HL-60 (cell line): ENCODE results near the gene COMMD4.

Source experiments
- POLR2AphosphoS5 ChIP-seq: IDR thresholded peaks from 2 replicates; pipeline ENCODE4 v1.6.1; 2012; ENCODE audit warnings: low read depth
- TF ChIP-seq, protein P1 (sequence below): IDR thresholded peaks from one replicate; pipeline ENCODE4 v1.5.1; 2011; ENCODE audit warnings: low read length, control low read depth, inconsistent platforms; ENCODE audit not compliant: insufficient read depth
- TF ChIP-seq, protein P2 (sequence below): IDR thresholded peaks from 2 replicates; pipeline ENCODE4 v1.6.1; 2012; ENCODE audit warnings: low read depth; ENCODE audit not compliant: insufficient replicate concordance

DNA sequence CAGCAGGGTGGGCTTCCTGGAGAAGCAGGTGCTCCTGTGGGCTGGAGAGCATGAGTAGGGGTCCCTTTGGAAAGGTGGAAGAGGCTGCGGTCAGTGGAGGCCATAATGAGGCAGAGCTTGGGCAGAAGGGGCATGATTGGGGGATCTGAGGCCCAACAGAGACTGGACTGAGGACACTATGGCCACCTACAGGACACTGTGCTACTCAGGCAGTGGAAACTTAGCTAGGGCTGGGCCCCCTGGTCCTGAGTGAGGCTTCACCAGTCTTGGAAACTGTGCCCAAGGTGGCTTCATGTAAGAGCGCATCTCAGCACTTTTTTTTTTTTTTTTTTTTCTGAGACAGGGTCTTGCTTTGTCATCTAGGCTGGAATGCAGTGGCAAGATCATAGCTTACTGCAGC, 6.3 kb upstream of the COMMD4 start:
- TF ChIP-seq, protein P1, sequence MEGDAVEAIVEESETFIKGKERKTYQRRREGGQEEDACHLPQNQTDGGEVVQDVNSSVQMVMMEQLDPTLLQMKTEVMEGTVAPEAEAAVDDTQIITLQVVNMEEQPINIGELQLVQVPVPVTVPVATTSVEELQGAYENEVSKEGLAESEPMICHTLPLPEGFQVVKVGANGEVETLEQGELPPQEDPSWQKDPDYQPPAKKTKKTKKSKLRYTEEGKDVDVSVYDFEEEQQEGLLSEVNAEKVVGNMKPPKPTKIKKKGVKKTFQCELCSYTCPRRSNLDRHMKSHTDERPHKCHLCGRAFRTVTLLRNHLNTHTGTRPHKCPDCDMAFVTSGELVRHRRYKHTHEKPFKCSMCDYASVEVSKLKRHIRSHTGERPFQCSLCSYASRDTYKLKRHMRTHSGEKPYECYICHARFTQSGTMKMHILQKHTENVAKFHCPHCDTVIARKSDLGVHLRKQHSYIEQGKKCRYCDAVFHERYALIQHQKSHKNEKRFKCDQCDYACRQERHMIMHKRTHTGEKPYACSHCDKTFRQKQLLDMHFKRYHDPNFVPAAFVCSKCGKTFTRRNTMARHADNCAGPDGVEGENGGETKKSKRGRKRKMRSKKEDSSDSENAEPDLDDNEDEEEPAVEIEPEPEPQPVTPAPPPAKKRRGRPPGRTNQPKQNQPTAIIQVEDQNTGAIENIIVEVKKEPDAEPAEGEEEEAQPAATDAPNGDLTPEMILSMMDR = no peak
- no peak for TF ChIP-seq POLR2AphosphoS5
- TF ChIP-seq, protein P2, sequence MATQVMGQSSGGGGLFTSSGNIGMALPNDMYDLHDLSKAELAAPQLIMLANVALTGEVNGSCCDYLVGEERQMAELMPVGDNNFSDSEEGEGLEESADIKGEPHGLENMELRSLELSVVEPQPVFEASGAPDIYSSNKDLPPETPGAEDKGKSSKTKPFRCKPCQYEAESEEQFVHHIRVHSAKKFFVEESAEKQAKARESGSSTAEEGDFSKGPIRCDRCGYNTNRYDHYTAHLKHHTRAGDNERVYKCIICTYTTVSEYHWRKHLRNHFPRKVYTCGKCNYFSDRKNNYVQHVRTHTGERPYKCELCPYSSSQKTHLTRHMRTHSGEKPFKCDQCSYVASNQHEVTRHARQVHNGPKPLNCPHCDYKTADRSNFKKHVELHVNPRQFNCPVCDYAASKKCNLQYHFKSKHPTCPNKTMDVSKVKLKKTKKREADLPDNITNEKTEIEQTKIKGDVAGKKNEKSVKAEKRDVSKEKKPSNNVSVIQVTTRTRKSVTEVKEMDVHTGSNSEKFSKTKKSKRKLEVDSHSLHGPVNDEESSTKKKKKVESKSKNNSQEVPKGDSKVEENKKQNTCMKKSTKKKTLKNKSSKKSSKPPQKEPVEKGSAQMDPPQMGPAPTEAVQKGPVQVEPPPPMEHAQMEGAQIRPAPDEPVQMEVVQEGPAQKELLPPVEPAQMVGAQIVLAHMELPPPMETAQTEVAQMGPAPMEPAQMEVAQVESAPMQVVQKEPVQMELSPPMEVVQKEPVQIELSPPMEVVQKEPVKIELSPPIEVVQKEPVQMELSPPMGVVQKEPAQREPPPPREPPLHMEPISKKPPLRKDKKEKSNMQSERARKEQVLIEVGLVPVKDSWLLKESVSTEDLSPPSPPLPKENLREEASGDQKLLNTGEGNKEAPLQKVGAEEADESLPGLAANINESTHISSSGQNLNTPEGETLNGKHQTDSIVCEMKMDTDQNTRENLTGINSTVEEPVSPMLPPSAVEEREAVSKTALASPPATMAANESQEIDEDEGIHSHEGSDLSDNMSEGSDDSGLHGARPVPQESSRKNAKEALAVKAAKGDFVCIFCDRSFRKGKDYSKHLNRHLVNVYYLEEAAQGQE = no peak
